ENCODE data around the gene POT1. TPM values are rescaled to one million over a fixed set of nuclear protein-coding genes. Genes with fewer than 3 reads are reported as not detected.
"Not testable (repeated sequence)": the region's sequence is repeated elsewhere in the genome, so short reads cannot be mapped to it uniquely, and the experiment has no call there.

Gene POT1, protein sequence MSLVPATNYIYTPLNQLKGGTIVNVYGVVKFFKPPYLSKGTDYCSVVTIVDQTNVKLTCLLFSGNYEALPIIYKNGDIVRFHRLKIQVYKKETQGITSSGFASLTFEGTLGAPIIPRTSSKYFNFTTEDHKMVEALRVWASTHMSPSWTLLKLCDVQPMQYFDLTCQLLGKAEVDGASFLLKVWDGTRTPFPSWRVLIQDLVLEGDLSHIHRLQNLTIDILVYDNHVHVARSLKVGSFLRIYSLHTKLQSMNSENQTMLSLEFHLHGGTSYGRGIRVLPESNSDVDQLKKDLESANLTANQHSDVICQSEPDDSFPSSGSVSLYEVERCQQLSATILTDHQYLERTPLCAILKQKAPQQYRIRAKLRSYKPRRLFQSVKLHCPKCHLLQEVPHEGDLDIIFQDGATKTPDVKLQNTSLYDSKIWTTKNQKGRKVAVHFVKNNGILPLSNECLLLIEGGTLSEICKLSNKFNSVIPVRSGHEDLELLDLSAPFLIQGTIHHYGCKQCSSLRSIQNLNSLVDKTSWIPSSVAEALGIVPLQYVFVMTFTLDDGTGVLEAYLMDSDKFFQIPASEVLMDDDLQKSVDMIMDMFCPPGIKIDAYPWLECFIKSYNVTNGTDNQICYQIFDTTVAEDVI
- total RNA-seq: 10 to 100 TPM in 2 of 4 donors, 1 to 10 TPM in 2; 5.1 to 20.3 (median 10.4) TPM

DNA sequence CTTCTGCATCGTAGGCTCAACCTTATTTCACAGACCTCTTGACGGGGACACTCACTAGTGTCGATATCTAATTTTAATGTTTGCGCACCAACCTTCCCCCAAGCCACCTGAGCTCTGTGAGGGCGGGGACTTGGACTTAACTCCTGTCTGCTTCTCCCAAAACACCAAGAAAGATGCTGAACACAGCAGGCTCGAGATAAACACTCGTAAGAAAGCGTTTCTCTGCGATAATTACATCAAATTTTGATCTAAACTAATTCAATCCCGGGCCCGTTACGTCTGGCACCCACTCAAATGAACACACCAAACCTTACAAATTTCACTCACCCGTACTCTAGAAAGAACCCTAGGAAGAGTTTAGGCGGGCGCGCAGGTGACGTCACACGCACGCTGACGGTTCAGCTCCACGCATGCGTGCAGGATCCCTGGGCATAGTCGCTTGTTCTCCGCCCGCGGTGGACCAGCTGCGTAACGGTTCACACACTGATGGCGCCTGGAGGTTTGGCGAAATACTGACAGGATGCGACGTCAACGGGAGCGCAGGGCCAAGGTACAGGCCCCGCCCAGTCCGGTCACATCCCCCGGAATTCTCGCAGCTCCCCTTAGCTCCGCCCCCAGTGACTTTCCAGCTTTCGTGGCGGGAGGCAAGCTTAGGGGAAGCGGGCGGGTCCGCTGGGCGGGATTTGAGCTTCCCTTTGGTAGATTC lies at the start of gene POT1:
Gene POT1, minus strand, starts transcription at position 359 of the 706 bp plus-strand sequence. CDS start 32,652 bp downstream, outside the sequence.
- in situ Hi-C loops (cut with MboI; ENCODE audit: low sequenced_read_pairs in 4 of 4): loop anchor here in 1 of 4 donors (25.0 kb wide), 1 partner anchor 1192 kb away; the partner anchor contains the start of gene WASL
- intact Hi-C loops (cut with DNase I; ENCODE audit: low total_unique reads): loop anchor here (10.0 kb wide), 1 partner anchor 1375 kb away; the partner anchor contains the start of gene NDUFA5
- Histone ChIP-seq H3K36me3 (no peaks in the 10 kb centered on the region), H3K27me3 (no peaks in the 10 kb centered on the region), H3K9me3 (no peaks in the 10 kb centered on the region), H3K4me1 (peaks cover 11 to 20% of the 10 kb centered on the region in 2 donors), H3K4me3 (peak within 1 kb of the TSS; percentile 84 to 86 (median 84)), H3K27ac (peak within 1 kb of the TSS; percentile 88 to 93 (median 90))
- peak; percentile 96 to 99 for DNase-seq
- peak; percentile 99 to 100 for ATAC-seq
- TF ChIP-seq, protein P1, sequence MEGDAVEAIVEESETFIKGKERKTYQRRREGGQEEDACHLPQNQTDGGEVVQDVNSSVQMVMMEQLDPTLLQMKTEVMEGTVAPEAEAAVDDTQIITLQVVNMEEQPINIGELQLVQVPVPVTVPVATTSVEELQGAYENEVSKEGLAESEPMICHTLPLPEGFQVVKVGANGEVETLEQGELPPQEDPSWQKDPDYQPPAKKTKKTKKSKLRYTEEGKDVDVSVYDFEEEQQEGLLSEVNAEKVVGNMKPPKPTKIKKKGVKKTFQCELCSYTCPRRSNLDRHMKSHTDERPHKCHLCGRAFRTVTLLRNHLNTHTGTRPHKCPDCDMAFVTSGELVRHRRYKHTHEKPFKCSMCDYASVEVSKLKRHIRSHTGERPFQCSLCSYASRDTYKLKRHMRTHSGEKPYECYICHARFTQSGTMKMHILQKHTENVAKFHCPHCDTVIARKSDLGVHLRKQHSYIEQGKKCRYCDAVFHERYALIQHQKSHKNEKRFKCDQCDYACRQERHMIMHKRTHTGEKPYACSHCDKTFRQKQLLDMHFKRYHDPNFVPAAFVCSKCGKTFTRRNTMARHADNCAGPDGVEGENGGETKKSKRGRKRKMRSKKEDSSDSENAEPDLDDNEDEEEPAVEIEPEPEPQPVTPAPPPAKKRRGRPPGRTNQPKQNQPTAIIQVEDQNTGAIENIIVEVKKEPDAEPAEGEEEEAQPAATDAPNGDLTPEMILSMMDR (IDR thresholded peaks at IDR 0.05 in 4 of 5, conservative IDR thresholded peaks at IDR 0.05 in 1 of 5): no peak
- TF ChIP-seq POLR2A (IDR thresholded peaks at IDR 0.05): peak; percentile 21 to 52

DNA sequence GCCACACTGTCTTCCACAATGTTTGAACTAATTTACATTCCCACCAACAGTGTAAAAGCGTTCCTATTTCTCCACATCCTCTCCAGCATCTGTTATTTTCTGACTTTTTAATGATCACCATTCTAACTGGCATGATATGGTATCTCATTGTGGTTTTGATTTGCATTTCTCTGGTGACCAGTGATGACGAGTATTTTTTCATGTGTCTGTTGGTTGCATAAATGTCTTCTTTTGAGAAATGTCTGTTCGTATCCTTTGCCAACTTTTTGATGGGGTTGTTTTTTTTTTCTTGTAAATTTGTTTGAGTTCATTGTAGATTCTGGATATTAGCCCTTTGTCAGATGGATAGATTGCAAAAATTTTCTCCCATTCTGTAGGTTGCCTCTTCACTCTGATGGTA lies 45.5 kb upstream of the POT1 start:
- H3K9me3 ChIP-seq; H3K36me3 ChIP-seq; DNase-seq; H3K4me1 ChIP-seq; H3K4me3 ChIP-seq; H3K27me3 ChIP-seq; in situ Hi-C loops (cut with MboI; ENCODE audit: low sequenced_read_pairs in 4 of 4); ATAC-seq; H3K27ac ChIP-seq; intact Hi-C loops (cut with DNase I; ENCODE audit: low total_unique reads): not testable (repeated sequence)

DNA sequence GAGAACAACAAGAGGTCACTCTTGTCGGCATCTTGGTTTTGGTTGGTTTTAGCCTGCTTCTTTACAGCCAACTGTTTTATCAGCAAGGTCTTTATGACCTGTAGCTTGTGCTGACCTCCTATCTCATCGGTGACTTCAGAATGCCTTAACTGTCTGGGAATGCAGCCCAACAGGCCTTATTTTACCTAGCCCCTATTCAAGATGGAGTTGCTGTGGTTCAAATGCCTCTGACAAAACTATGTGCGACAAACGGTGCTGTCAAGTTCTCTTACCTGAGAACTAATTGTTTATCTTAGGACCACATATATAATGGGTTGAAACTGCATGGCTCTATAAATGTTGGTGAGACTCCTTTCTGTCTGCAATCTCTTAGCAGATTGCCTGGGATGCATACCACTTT lies 35.9 kb upstream of the POT1 start:
- in situ Hi-C loops (cut with MboI; ENCODE audit: low sequenced_read_pairs in 4 of 4) (no loop called here), intact Hi-C loops (cut with DNase I; ENCODE audit: low total_unique reads) (no loop called here)
- Histone ChIP-seq H3K9me3 (no peaks in the 10 kb centered on the region), H3K4me3 (no peak overlapping the region), H3K27ac (no peak overlapping the region), H3K36me3 (no peaks in the 10 kb centered on the region), H3K27me3 (no peaks in the 10 kb centered on the region), H3K4me1 (no peaks in the 10 kb centered on the region)
- DNase-seq (no peak), ATAC-seq (no peak)
- TF ChIP-seq POLR2A (IDR thresholded peaks at IDR 0.05): no peak
- TF ChIP-seq, protein P1 (IDR thresholded peaks at IDR 0.05 in 4 of 5, conservative IDR thresholded peaks at IDR 0.05 in 1 of 5): no peak

DNA sequence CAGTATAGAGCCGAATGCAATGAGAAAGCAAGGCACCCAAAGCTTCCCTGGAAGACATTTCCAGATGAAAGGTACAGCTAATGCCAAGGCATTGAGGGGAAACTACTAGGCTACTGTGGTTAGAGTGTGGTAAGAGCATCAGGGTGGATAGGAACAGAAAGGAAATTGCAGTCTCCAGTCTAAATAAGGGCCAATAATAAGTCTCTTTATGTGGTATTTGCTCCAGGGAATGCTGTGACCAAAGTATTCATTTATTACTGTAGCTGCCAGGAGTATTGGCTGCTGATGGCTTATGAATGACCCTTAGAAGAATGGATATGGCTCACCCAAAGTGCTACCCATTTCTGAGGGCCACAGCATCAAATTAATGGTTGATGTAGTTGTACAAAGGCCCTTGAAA lies 30.1 kb upstream of the POT1 start:
- no peak overlapping the region for H3K4me3 ChIP-seq
- no peaks in the 10 kb centered on the region for H3K4me1 ChIP-seq
- no peak for ATAC-seq
- TF ChIP-seq POLR2A (IDR thresholded peaks at IDR 0.05): no peak
- TF ChIP-seq, protein P1 (IDR thresholded peaks at IDR 0.05 in 4 of 5, conservative IDR thresholded peaks at IDR 0.05 in 1 of 5): no peak
- no peak for DNase-seq
- no peaks in the 10 kb centered on the region for H3K9me3 ChIP-seq
- H3K27me3 ChIP-seq: no peaks in the 10 kb centered on the region
- no peaks in the 10 kb centered on the region for H3K36me3 ChIP-seq
- intact Hi-C loops (cut with DNase I; ENCODE audit: low total_unique reads): no loop called here
- in situ Hi-C loops (cut with MboI; ENCODE audit: low sequenced_read_pairs in 4 of 4): no loop called here
- no peak overlapping the region for H3K27ac ChIP-seq

- in situ Hi-C loops (cut with MboI; ENCODE audit: low sequenced_read_pairs in 4 of 4); H3K9me3 ChIP-seq; ATAC-seq; intact Hi-C loops (cut with DNase I; ENCODE audit: low total_unique reads); H3K27ac ChIP-seq; DNase-seq; H3K4me1 ChIP-seq; H3K27me3 ChIP-seq; H3K36me3 ChIP-seq; H3K4me3 ChIP-seq: not testable (repeated sequence)
Measured at GRCh38 chr7:124957952-124958351, 28.3 kb upstream of the POT1 start.

Data from gastrocnemius medialis (tissue), 4 donors.